Measurements from ENCODE around the gene ARHGEF6. TPM values are rescaled to one million over a fixed set of nuclear protein-coding genes. Genes with fewer than 3 reads are reported as not detected.

ARHGEF6 gene
- total RNA-seq, 8 experiments from 2014 or later: 1.5 to 15.8 (median 2.8) TPM

Other genes starting within 250 kb of the ARHGEF6 start
- gene VGLL1, start 248.7 kb downstream of the ARHGEF6 start, total RNA-seq: not detected
- under 1 TPM in 1 of 8 experiments, not detected in 7; 0.24 TPM for gene CD40LG, start 132.8 kb downstream of the ARHGEF6 start, total RNA-seq
- gene RBMX, start 99.8 kb upstream of the ARHGEF6 start, total RNA-seq: 100 to 1,000 TPM; 159 to 440 (median 211) TPM

Measured in motor neuron (in vitro differentiated cells).